HepG2 (cell line): ENCODE measurements around the gene LOC128125822.

Experiments used
- FOXJ3 ChIP-seq: sonication (generic); formaldehyde crosslinking; IDR thresholded peaks from 2 replicates; pipeline ENCODE4 v1.4.0; 2020; ENCODE audit warnings: missing genetic modification reagents, mild to moderate bottlenecking, borderline replicate concordance
- IKZF5 ChIP-seq: IDR thresholded peaks from 2 replicates; pipeline ENCODE4 v1.6.1; 2018; ENCODE audit warnings: missing genetic modification reagents, mild to moderate bottlenecking, missing compliant biosample characterization
- NFIC ChIP-seq: IDR thresholded peaks from 2 replicates; pipeline ENCODE4 v1.6.1; 2012; ENCODE audit warnings: mild to moderate bottlenecking, low read length, inconsistent platforms
- PAF1 ChIP-seq: IDR thresholded peaks from 2 replicates; pipeline ENCODE4 v1.6.1; 2016; ENCODE audit warnings: missing genetic modification reagents, missing compliant biosample characterization
- RORA ChIP-seq: sonication (generic); formaldehyde crosslinking; IDR thresholded peaks from 2 replicates; pipeline ENCODE4 v1.5.0; 2020; ENCODE audit warnings: mild to moderate bottlenecking, missing genetic modification reagents, moderate library complexity
- SAFB2 ChIP-seq: sonication (generic); formaldehyde crosslinking; IDR thresholded peaks from 2 replicates; pipeline ENCODE4 v1.5.1; 2020; ENCODE audit warnings: missing genetic modification reagents, low read depth, mild to moderate bottlenecking, borderline replicate concordance
- ZNF18 ChIP-seq: sonication (generic); formaldehyde crosslinking; IDR thresholded peaks from 2 replicates; pipeline ENCODE4 v1.8.0; 2022; ENCODE audit warnings: mild to moderate bottlenecking, missing genetic modification reagents; ENCODE audit not compliant: insufficient replicate concordance
- ZNF30 ChIP-seq: sonication (generic); formaldehyde crosslinking; IDR thresholded peaks from 2 replicates; pipeline ENCODE4 v1.5.0; 2020; ENCODE audit warnings: mild to moderate bottlenecking, missing genetic modification reagents
- ZNF343 ChIP-seq: sonication (generic); formaldehyde crosslinking; IDR thresholded peaks from 2 replicates; pipeline ENCODE4 v1.4.0; 2020; ENCODE audit warnings: mild to moderate bottlenecking, missing genetic modification reagents
- ZNF496 ChIP-seq: sonication (generic); formaldehyde crosslinking; IDR thresholded peaks from 2 replicates; pipeline ENCODE4 v1.8.1; 2023; ENCODE audit warnings: mild to moderate bottlenecking, moderate library complexity, missing genetic modification reagents; ENCODE audit not compliant: insufficient replicate concordance
- ZNF598 ChIP-seq: sonication (generic); formaldehyde crosslinking; IDR thresholded peaks from 2 replicates; pipeline ENCODE4 v1.5.1; 2020; ENCODE audit warnings: mild to moderate bottlenecking, missing genetic modification reagents, borderline replicate concordance
- ZNF713 ChIP-seq: sonication (generic); formaldehyde crosslinking; IDR thresholded peaks from 2 replicates; pipeline ENCODE4 v1.4.0; 2020; ENCODE audit warnings: mild to moderate bottlenecking, missing genetic modification reagents
- TF ChIP-seq, protein P1 (sequence below): sonication (generic); formaldehyde crosslinking; IDR thresholded peaks from 2 replicates; pipeline ENCODE4 v1.4.0; 2020; ENCODE audit warnings: missing genetic modification reagents
- TF ChIP-seq, protein P2 (sequence below): sonication (generic); formaldehyde crosslinking; IDR thresholded peaks from 2 replicates; pipeline ENCODE4 v1.4.0; 2020; ENCODE audit warnings: mild to moderate bottlenecking, missing genetic modification reagents
- TF ChIP-seq, protein P3 (sequence below): fragments of 450-650 bp; IDR thresholded peaks from 2 replicates; pipeline ENCODE4 v1.6.1; 2017; ENCODE audit warnings: mild to moderate bottlenecking

LOC128125822 gene

GRCh38 chr6:63572044-63572746 is at the start of gene LOC128125822, which contains the start of gene PTP4A1 (continued):
- TF ChIP-seq IKZF5 (CRISPR knock-in tag) (no peak; the same call in none of the 2 replicates), ZNF496 (CRISPR knock-in tag) (no peak), ZNF18 (peak; percentile 99), ZNF343 (CRISPR knock-in tag) (peak; percentile 92), FOXJ3 (no peak), ZNF713 (CRISPR knock-in tag) (no peak), ZNF598 (CRISPR knock-in tag) (no peak), NFIC (no peak), ZNF30 (CRISPR knock-in tag) (no peak), RORA (no peak), PAF1 (peak; percentile 66), SAFB2 (CRISPR knock-in tag) (peak; percentile 96)
- TF ChIP-seq, protein P1, sequence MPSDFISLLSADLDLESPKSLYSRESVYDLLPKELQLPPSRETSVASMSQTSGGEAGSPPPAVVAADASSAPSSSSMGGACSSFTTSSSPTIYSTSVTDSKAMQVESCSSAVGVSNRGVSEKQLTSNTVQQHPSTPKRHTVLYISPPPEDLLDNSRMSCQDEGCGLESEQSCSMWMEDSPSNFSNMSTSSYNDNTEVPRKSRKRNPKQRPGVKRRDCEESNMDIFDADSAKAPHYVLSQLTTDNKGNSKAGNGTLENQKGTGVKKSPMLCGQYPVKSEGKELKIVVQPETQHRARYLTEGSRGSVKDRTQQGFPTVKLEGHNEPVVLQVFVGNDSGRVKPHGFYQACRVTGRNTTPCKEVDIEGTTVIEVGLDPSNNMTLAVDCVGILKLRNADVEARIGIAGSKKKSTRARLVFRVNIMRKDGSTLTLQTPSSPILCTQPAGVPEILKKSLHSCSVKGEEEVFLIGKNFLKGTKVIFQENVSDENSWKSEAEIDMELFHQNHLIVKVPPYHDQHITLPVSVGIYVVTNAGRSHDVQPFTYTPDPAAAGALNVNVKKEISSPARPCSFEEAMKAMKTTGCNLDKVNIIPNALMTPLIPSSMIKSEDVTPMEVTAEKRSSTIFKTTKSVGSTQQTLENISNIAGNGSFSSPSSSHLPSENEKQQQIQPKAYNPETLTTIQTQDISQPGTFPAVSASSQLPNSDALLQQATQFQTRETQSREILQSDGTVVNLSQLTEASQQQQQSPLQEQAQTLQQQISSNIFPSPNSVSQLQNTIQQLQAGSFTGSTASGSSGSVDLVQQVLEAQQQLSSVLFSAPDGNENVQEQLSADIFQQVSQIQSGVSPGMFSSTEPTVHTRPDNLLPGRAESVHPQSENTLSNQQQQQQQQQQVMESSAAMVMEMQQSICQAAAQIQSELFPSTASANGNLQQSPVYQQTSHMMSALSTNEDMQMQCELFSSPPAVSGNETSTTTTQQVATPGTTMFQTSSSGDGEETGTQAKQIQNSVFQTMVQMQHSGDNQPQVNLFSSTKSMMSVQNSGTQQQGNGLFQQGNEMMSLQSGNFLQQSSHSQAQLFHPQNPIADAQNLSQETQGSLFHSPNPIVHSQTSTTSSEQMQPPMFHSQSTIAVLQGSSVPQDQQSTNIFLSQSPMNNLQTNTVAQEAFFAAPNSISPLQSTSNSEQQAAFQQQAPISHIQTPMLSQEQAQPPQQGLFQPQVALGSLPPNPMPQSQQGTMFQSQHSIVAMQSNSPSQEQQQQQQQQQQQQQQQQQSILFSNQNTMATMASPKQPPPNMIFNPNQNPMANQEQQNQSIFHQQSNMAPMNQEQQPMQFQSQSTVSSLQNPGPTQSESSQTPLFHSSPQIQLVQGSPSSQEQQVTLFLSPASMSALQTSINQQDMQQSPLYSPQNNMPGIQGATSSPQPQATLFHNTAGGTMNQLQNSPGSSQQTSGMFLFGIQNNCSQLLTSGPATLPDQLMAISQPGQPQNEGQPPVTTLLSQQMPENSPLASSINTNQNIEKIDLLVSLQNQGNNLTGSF (CRISPR knock-in tag): no peak
- TF ChIP-seq, protein P2, sequence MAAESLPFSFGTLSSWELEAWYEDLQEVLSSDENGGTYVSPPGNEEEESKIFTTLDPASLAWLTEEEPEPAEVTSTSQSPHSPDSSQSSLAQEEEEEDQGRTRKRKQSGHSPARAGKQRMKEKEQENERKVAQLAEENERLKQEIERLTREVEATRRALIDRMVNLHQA (CRISPR knock-in tag): no peak
- TF ChIP-seq, protein P3, sequence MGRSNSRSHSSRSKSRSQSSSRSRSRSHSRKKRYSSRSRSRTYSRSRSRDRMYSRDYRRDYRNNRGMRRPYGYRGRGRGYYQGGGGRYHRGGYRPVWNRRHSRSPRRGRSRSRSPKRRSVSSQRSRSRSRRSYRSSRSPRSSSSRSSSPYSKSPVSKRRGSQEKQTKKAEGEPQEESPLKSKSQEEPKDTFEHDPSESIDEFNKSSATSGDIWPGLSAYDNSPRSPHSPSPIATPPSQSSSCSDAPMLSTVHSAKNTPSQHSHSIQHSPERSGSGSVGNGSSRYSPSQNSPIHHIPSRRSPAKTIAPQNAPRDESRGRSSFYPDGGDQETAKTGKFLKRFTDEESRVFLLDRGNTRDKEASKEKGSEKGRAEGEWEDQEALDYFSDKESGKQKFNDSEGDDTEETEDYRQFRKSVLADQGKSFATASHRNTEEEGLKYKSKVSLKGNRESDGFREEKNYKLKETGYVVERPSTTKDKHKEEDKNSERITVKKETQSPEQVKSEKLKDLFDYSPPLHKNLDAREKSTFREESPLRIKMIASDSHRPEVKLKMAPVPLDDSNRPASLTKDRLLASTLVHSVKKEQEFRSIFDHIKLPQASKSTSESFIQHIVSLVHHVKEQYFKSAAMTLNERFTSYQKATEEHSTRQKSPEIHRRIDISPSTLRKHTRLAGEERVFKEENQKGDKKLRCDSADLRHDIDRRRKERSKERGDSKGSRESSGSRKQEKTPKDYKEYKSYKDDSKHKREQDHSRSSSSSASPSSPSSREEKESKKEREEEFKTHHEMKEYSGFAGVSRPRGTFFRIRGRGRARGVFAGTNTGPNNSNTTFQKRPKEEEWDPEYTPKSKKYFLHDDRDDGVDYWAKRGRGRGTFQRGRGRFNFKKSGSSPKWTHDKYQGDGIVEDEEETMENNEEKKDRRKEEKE: no peak
